Medulla oblongata (tissue), 1 donor: ENCODE measurements around the gene PCNX2.
"Not testable (repeated sequence)": the region's sequence is repeated elsewhere in the genome, so short reads cannot be mapped to it uniquely, and the experiment has no call there.

Experiments
- DNase-seq: peaks from one replicate; pipeline ENCODE4 v3.0.0-alpha.2; 2015; ENCODE audit errors: extremely low spot score

PCNX2 gene

GRCh38 chr1:233105225-233105624 is 190.3 kb downstream of the PCNX2 start:
- no peak for DNase-seq

- DNase-seq = no peak
These were observed 193.2 kb downstream of the PCNX2 start for GRCh38 chr1:233102341-233102740.

- DNase-seq = no peak
These were observed 197.5 kb downstream of the PCNX2 start for GRCh38 chr1:233097959-233098580.

DNA sequence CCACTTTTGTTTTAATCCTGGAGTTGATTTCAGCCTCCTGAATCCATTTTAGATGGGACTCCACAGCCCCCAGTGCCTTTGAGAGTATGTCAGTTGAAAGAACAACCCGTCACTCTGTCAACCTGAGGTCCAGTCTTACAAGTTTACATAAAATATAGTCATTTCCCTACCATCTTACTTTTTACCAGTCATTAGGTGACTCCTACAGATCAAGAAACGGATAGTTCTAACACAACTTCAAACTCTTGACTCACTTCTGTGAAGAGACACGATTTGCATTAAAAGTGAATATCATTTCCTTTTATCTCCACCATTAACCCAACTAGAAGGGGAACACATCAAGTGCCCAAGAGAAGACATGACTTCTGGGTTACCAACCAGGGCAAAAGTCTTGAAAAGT is 198.0 kb downstream of the PCNX2 start:
- no peak for DNase-seq

- DNase-seq = peak; percentile 31
These were observed 200.8 kb downstream of the PCNX2 start for GRCh38 chr1:233094691-233095090.

DNA sequence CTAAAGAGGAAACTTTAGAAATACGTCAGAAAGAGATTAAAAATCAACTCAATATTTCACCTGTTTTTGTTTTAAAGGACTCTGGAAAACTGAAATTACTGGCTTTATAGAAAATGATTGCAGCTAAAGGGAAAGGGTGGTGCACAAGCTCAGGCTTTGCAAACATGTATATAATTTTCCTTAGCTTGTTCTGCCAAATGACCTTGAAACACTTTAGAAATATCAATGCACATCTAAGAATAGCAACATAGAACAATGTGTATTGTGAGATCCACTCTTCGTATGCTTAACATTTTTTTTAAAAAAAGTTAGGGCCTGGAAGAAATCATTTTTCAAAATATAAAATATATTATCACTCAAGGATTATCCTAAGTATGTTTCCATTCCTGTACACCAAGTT is 201.3 kb downstream of the PCNX2 start:
- no peak for DNase-seq

DNA sequence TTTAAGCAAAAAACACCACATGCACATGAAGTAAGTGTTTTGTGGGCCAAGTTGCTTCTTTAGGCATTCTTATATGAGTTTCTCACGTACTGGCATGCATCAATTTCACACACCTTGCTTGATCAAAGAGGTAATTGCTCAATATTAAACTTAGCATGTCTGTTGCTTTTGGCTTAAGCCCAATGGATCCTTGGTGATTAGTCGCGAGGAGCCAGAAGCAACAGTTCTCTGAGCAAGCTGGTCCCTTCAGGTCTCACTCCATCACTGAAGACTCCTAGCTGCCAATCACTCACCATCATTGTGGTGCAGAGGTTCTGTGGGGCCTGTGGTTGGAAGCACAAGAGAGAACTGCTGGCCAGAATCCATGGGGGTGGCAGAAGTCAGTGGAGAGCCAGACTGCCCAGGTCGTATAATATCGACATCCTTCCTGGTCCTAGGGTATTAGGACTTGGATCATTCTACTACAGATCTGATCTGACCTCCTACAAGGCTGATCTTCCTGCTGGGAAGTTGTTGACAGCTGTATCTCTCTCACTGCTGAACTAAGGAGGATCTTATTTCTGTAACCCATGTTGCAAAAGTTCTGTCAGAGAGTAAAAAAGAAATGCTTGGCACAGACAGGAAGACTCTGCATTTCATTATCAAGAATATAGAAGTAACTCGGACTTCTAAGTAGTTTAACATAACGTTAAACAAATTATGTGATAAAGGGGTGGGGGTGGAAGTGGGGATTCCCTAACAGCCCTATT is 204.6 kb downstream of the PCNX2 start:
- DNase-seq = no peak

DNA sequence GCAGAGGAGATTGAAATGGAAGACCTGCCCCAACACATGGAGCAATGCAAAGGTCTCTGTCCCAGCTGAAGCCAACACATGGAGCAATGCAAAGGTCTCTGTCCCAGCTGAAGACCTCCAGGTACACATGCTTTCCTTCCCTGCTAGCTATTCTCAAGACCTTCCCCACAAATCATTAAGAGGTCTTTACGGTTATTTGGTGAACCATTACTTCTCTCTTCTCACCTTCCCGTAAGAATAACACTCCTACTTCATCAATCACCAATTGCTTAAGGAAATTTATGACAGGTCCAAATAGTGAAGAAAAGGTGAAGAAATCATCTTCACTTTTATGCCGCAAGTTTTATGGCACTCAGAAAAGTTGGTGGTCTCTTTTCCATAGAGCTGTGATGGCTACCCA is 206.3 kb downstream of the PCNX2 start:
- DNase-seq = no peak

GRCh38 chr1:233088613-233089012 is 206.9 kb downstream of the PCNX2 start:
- no peak for DNase-seq

- peak; percentile 6 for DNase-seq
These were observed 208.3 kb downstream of the PCNX2 start for GRCh38 chr1:233086961-233087881.

DNA sequence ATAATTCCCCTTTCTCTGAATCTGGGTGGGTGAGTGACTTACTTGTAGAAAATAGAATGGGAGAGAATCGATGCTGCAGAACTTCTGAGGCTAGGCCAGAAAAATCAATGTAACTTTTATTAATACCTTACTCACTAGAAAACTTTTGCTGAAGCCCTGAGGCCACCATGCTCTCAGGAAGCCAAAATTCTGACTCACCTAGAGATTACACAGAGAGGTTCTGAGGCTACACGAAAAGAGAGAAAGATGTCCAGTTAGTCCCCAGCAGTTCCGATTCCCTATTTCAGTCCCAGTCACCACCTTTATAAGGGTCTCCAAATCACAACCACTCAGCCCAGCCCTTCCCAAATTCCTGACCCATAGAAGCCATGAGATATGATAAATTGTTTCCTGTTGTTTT is 210.0 kb downstream of the PCNX2 start:
- no peak for DNase-seq

GRCh38 chr1:233082778-233083550 is 212.6 kb downstream of the PCNX2 start:
- no peak for DNase-seq

DNA sequence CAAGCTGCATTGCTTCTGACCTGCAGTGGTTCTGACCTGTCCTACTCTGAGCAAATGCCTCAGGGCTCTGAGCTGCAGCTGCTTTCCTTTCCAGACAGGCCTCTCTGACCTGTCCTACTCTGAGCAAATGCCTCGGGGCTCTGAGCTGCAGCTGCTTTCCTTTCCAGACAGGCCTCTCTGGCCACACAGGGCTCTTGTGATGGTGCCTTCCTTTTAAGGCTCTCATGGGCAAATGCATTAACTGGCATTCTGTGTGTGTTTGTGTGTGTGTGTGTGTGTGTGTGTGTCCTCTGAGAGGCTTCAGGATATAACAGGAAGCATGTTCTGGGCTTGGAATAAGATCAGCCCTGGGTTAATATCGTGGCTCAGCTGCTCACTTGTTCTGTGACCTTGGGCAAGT is 213.8 kb downstream of the PCNX2 start:
- DNase-seq = no peak

GRCh38 chr1:233080827-233081226 is 214.7 kb downstream of the PCNX2 start:
- not testable (repeated sequence) for DNase-seq

DNA sequence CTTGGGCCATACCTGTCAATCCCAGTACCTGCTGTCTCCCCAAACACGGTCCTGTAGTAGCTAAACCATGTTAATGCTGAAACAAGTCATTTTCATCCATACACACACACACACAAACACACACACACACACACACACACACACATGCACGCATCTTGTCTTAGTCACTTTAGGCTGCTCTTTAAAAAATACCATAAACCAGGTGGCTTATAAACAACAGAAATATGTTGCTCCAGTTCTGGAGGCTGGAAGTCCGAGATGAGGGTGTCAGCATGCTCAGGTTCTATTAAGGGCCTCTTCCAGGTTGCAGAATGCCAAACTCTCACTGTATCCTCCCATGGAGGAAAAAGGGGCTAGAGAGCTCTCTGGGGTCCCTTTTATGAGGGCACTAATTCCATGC is 215.2 kb downstream of the PCNX2 start:
- DNase-seq = no peak

DNA sequence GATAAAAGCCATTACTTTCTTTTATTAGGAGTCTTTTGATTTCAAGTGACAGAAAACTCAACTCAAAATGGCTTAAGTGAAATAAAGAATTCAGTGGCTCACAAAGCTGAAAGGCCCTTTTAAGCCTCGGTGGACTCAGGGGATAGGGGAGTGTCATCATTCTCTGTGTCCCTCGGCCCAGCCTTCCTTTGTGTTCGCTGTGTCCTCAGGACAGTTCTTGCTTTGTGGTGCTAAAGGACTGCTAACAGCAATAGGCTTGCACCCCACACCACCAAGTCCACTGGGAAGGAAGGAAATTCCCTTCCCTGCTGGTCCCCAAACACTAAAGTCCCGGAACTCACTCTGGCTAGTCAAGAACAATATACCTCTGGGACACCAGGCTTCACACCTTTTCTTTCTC is 216.0 kb downstream of the PCNX2 start:
- DNase-seq = no peak

DNA sequence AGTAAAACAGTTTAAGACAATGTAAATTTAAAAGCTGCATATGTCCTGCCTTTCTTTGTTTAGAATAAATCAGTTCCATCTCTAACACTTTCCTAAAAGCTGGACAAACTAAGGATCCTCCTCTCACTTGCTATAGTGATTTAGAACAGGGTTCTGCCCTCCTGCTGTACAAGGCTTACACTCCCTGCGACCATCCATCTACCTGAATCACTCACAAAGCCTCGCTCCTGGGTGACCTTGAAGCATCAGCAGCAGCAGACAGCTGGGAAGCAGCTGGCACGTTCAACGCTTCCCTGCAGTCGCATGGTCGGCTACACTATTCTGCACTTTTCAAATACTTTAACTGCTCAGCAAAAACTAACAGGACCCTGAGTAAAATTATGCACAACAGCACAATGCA is 217.1 kb downstream of the PCNX2 start:
- no peak for DNase-seq

DNA sequence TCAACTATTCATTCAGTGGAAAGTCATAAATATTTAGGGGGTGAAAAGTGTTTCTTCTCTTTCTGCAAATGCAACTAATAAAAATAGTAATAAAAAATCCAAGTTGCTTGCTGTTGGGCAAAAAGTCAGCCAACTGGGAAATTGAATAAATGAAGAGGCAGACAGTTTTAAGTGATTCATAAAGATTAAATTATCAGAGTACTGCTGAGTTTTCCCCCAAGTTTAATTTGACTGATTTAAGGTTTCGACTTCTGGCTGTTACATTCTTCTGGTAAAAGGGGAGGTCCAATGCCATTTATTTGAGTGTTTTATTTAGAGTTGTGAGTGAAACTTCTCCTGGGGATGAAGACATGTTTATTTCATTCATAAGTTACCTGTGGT is 219.6 kb downstream of the PCNX2 start:
- no peak for DNase-seq

DNA sequence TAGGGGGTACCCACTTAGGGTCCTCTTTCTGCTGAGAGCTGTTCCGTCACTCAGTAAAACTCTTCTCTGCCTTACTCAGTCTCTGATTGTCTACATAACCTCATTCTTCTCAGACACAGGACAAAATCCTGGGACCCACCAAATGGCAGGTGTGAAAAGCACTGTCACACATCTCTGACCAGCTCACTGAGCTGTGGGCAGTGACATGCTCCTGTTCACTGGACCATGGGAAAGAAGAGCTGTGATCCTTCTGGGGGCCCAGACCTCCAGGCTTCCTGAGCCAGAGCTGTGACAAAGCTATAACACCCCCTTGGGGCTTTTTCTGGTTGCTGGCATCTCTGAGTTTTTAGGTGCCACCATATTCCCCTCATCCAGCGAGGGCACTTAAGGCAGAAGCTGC is 229.4 kb downstream of the PCNX2 start:
- DNase-seq = no peak

GRCh38 chr1:233065685-233066084 is 229.8 kb downstream of the PCNX2 start:
- DNase-seq = no peak

DNA sequence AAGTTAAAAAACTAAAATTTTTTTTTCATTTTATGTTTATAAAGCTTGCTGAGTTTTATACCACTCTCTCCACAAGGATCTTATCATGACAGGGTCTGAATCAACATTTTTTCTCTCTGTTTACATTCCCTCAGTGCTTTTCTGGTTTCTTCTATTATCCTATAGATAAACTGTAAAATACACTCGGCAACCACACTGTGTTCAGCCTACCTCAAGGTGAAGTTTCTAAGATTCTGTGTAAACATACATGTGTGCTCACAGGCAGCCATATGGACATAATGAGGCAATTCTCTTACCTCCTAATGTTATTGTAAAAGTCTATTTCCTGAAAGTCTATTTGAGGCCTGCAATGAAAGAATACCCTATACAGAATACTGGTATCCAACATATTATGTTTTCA is 230.5 kb downstream of the PCNX2 start:
- no peak for DNase-seq

GRCh38 chr1:233063462-233063861 is 232.1 kb downstream of the PCNX2 start:
- DNase-seq = no peak
